ENCODE results near the gene CNDP1.

- TF ChIP-seq CTCF (IDR thresholded peaks at IDR 0.05) = no peak
- TF ChIP-seq POLR2A (IDR thresholded peaks at IDR 0.05) = peak; percentile 3 to 26
Observed at GRCh38 chr18:74597662-74598349, 63.5 kb downstream of the CNDP1 start, which contains the start of gene ZNF407.
